Panc1 (cell line): Measurements from ENCODE around the gene STAB1. TPM values are rescaled to one million over a fixed set of nuclear protein-coding genes. Genes with fewer than 3 reads are reported as not detected.
"Not testable (repeated sequence)": the region's sequence is repeated elsewhere in the genome, so short reads cannot be mapped to it uniquely, and the experiment has no call there.

ENCODE experiments used
- ATAC-seq: fragments of 200-7000 bp; cut with Tn5 transposase; 2 replicates; pipeline ENCODE4 v1.9.1; 2020; ENCODE audit warnings: mild to moderate bottlenecking, moderate library complexity
- BruUV-seq: library from RNA; stranded (reverse); fragments of 400-500 nt; replicated peaks from 2 replicates; lab custom pipeline; 2021; lab: Mats Ljungman, UMichigan
- CTCF ChIA-PET: fragments of 300-600 bp; sonication (Branson Sonifier 250); formaldehyde crosslinking; loops from one replicate; lab custom pipeline; 2022; ENCODE audit warnings: antibody characterized with exemption; lab: Charles Lee
- POLR2A ChIA-PET: fragments of 300-600 bp; sonication (Branson Sonifier 250); formaldehyde crosslinking; loops from one replicate; lab custom pipeline; 2022; ENCODE audit warnings: antibody characterized with exemption; lab: Charles Lee
- DNase-seq: peaks from one replicate; pipeline ENCODE4 v3.0.0-alpha.2; 2010; ENCODE audit warnings: low read depth, low spot score
- H3K27ac ChIP-seq: 2 replicates; pipeline ENCODE4 v1.5.1; 2011; ENCODE audit warnings: mild to moderate bottlenecking, low read length, inconsistent platforms
- H3K27me3 ChIP-seq: fragments of 200-500 bp; sonication (Bioruptor generic); 2 replicates; pipeline ENCODE4 v1.6.0; 2014; ENCODE audit warnings: low read length, inconsistent platforms; ENCODE audit not compliant: control insufficient read depth, insufficient read depth
- H3K36me3 ChIP-seq: fragments of 200-500 bp; sonication (Bioruptor generic); 2 replicates; pipeline ENCODE4 v1.5.1; 2014; ENCODE audit warnings: inconsistent platforms, mild to moderate bottlenecking, low read length, moderate library complexity; ENCODE audit not compliant: control insufficient read depth, insufficient read depth
- H3K4me1 ChIP-seq: 2 replicates; pipeline ENCODE4 v1.5.1; 2011; ENCODE audit warnings: inconsistent platforms, mild to moderate bottlenecking, low read length, moderate library complexity; ENCODE audit not compliant: control insufficient read depth, insufficient read depth
- H3K4me3 ChIP-seq, 2 experiments: 2 replicates each; pipeline ENCODE4 v1.5.1; 2011 to 2012; ENCODE audit warnings: low read depth in 2 of 2, low read length in 2 of 2, mild to moderate bottlenecking in 2 of 2, inconsistent platforms in 1 of 2, moderate library complexity in 1 of 2
- H3K9me3 ChIP-seq: fragments of 200-500 bp; sonication (Bioruptor generic); 2 replicates; pipeline ENCODE4 v1.5.1; 2014; ENCODE audit warnings: low read depth, mild to moderate bottlenecking, inconsistent platforms, low read length, moderate library complexity; ENCODE audit not compliant: control insufficient read depth, insufficient read depth
- CTCF ChIP-seq: fragments of 450-650 bp; IDR thresholded peaks from 2 replicates; pipeline ENCODE4 v1.5.1; 2017; ENCODE audit warnings: mild to moderate bottlenecking
- POLR2AphosphoS5 ChIP-seq: IDR thresholded peaks from 2 replicates; pipeline ENCODE4 v1.6.1; 2012; ENCODE audit warnings: mild to moderate bottlenecking, low read depth, low read length, moderate library complexity
- REST ChIP-seq, 2 experiments: IDR thresholded peaks; 2 replicates each; pipeline ENCODE4 v1.6.1; 2011 to 2012; ENCODE audit warnings: low read depth in 2 of 2, control low read depth in 1 of 2, low read length in 1 of 2, mild to moderate bottlenecking in 1 of 2, moderate library complexity in 1 of 2; ENCODE audit not compliant: insufficient read depth in 1 of 2
- SIN3A ChIP-seq: IDR thresholded peaks from 2 replicates; pipeline ENCODE4 v1.6.1; 2012; ENCODE audit warnings: low read depth, mild to moderate bottlenecking, low read length, moderate library complexity, borderline replicate concordance; ENCODE audit not compliant: insufficient read depth
- TCF7L2 ChIP-seq: IDR thresholded peaks from 2 replicates; pipeline ENCODE4 v1.6.1; 2011; ENCODE audit warnings: mild to moderate bottlenecking, low read depth, low read length, inconsistent platforms
- in situ Hi-C: cut with HindIII; loops from 2 replicates; pipeline ENCODE4 v1.10.0; 2016; ENCODE audit warnings: low sequenced_read_pairs, low pct_unique_long_range_greater_than_20kb
- intact Hi-C: fragments of 100-400 bp; cut with micrococcal nuclease; formaldehyde crosslinking; loops from one replicate; pipeline ENCODE4 v1.10.0; 2022; ENCODE audit not compliant: unreplicated experiment
- total RNA-seq: library from RNA; stranded (reverse); gene quantifications from one replicate; pipeline ENCODE4 v1.2.1, GENCODE V29; 2021; ENCODE audit not compliant: unreplicated experiment

STAB1 gene
- total RNA-seq, 1 experiment from 2014 or later: 0.39 TPM

GRCh38 chr3:52525680-52526561, 30.8 kb downstream of the STAB1 start:
- CTCF ChIA-PET: interaction anchor here (0.6 kb wide), 1 partner anchor 155 kb away, joined by 5 read pairs; no protein-coding TSS in a partner anchor
- ATAC-seq: no peak
- DNase-seq: no peak
- Histone ChIP-seq H3K27ac (no peak overlapping the region), H3K4me1 (no peaks in the 10 kb centered on the region; the same call in 1 of the 2 replicates), H3K9me3 (no peaks in the 10 kb centered on the region), H3K4me3 (no peak overlapping the region), H3K36me3 (no peaks in the 10 kb centered on the region), H3K27me3 (no peaks in the 10 kb centered on the region)
- TF ChIP-seq TCF7L2: no peak
- no peak for TF ChIP-seq REST (IDR thresholded peaks at IDR 0.05; ENCODE audit: insufficient read depth in 1 of 2, low read depth in 2 of 2, low read length in 1 of 2)
- TF ChIP-seq POLR2AphosphoS5: no peak
- no peak for TF ChIP-seq SIN3A
- TF ChIP-seq CTCF: no peak
- no TSS peak for BruUV-seq
- POLR2A ChIA-PET: interaction anchor here (0.9 kb wide), 1 partner anchor 14 kb away, joined by 6 read pairs; no protein-coding TSS in a partner anchor
- in situ Hi-C loops (no loop called here), intact Hi-C loops (no loop called here)

- H3K9me3 ChIP-seq, DNase-seq, H3K36me3 ChIP-seq, H3K27me3 ChIP-seq, in situ Hi-C loops, H3K4me3 ChIP-seq, BruUV-seq, H3K27ac ChIP-seq, ATAC-seq, H3K4me1 ChIP-seq, intact Hi-C loops: not testable (repeated sequence)
- POLR2A ChIA-PET: interaction anchor here (0.9 to 1.3 kb wide), 2 partner anchors 9 to 15 kb away, joined by 3 to 6 read pairs; partner anchors contain the start of gene UQCC5
- CTCF ChIA-PET: interaction anchor here (0.6 kb wide), 1 partner anchor 155 kb away, joined by 5 read pairs; no protein-coding TSS in a partner anchor
These were observed 31.5 kb downstream of the STAB1 start for GRCh38 chr3:52526671-52527038.
